ENCODE data around the gene GHR.

Gene GHR

GRCh38 chr5:42514754-42515153, 91.5 kb downstream of the GHR start:
- Histone ChIP-seq H3K36me3 (ENCODE audit: insufficient read depth, low read length) (no peaks in the 10 kb centered on the region), H3K9ac (ENCODE audit: insufficient read length) (no peak overlapping the region), H3K27ac (no peak overlapping the region), H3K4me3 (no peak overlapping the region), H3K9me3 (ENCODE audit: low read depth, low read length) (no peaks in the 10 kb centered on the region)
- no peak for DNase-seq (ENCODE audit: low read depth, low spot score)
- TF ChIP-seq FOXP2 (optimal IDR thresholded peaks at IDR 0.05; ENCODE audit: control extremely low read depth, extremely low read length, insufficient read depth) (no peak), EZH2 (IDR thresholded peaks at IDR 0.05) (no peak), POLR2AphosphoS5 (IDR thresholded peaks at IDR 0.05; ENCODE audit: borderline replicate concordance, low read depth, low read length) (no peak)

DNA sequence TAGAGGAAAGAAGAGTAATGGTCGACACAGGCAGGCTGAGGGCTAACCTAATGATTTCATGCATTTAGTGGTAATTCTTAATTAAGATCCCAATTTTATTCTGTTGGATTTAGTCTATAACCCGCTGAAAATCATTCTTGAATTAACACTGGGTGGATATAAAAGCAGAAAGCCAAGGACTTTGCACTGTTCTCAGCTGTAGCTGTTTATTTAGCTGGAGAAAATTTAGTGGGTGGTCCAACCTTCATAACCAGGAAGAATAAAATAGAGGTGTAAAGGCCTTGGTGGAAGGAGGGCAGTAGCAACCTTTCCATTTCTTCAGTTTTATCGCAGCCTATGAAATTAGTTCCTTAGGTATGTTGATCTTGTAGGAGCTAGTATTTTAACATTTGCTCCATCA, 92.3 kb downstream of the GHR start:
- H3K4me3 ChIP-seq = no peak overlapping the region
- TF ChIP-seq EZH2 (IDR thresholded peaks at IDR 0.05) = no peak
- TF ChIP-seq FOXP2 (optimal IDR thresholded peaks at IDR 0.05; ENCODE audit: control extremely low read depth, extremely low read length, insufficient read depth) = no peak
- no peak for TF ChIP-seq POLR2AphosphoS5 (IDR thresholded peaks at IDR 0.05; ENCODE audit: borderline replicate concordance, low read depth, low read length)
- no peak overlapping the region for H3K27ac ChIP-seq
- no peaks in the 10 kb centered on the region for H3K36me3 ChIP-seq (ENCODE audit: insufficient read depth, low read length)
- no peaks in the 10 kb centered on the region for H3K9me3 ChIP-seq (ENCODE audit: low read depth, low read length)
- no peak overlapping the region for H3K9ac ChIP-seq (ENCODE audit: insufficient read length)
- no peak for DNase-seq (ENCODE audit: low read depth, low spot score)

DNA sequence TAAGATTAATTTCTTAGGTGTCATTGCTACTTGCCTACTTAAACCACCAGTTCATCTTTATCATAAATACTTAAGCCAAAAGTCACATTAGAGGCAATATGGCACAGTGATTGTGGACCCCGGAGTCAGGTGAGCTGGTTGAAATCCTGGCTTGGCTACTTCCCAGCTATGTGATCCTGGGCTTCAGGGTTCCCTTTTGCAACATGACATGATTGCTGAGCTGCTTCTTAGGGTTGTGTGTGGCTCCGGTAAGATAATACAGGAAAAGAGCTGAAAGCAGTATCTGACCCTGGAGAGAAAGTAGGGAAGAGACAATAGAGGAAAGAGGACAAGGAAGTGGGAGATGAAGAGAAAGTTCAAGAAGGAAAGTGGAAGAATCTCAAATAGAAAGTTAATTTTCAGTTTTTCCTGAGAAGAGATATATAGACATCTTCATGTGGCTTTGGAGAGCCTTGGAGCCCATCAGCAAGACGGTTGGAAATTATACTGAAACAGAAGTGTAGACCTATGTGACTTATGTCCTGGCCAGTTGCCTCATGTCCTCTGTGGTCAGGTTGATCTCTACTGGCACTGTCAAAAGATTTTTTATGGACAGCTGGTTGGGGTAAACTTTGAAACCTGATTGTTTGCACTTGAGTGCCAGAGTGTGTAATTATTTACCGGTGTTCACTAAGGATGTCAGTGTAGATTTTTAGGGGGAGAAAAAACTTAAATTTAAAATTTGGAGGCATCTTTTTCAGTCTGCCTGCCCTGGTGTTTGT, 93.2 kb downstream of the GHR start:
- Histone ChIP-seq H3K27ac (no peak overlapping the region), H3K4me3 (no peak overlapping the region), H3K9me3 (ENCODE audit: low read depth, low read length) (no peaks in the 10 kb centered on the region), H3K36me3 (ENCODE audit: insufficient read depth, low read length) (no peaks in the 10 kb centered on the region), H3K9ac (ENCODE audit: insufficient read length) (no peak overlapping the region)
- no peak for DNase-seq (ENCODE audit: low read depth, low spot score)
- TF ChIP-seq FOXP2 (optimal IDR thresholded peaks at IDR 0.05; ENCODE audit: control extremely low read depth, extremely low read length, insufficient read depth) (no peak), EZH2 (IDR thresholded peaks at IDR 0.05) (no peak), POLR2AphosphoS5 (IDR thresholded peaks at IDR 0.05; ENCODE audit: borderline replicate concordance, low read depth, low read length) (no peak)

DNA sequence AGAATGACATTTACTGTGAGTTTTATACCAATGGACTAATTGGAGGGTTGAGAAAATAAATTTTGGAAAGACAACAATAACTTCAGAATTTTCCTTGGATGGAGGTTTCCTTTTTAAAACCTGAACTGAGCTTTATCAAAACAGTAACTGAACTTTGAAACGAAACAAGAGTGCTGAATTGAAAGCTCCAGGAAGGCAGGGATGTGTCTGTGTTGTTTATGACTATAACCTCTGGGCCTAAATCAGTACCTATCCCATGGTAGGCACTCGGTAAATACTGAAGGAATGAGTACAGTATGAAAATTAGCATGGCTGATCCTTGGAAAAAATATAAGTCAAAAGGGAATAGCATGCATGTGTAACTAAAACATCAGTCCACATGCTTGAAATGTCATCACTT, 93.9 kb downstream of the GHR start:
- Histone ChIP-seq H3K4me3 (no peak overlapping the region), H3K27ac (no peak overlapping the region), H3K9ac (ENCODE audit: insufficient read length) (no peak overlapping the region), H3K9me3 (ENCODE audit: low read depth, low read length) (no peaks in the 10 kb centered on the region), H3K36me3 (ENCODE audit: insufficient read depth, low read length) (no peaks in the 10 kb centered on the region)
- no peak for DNase-seq (ENCODE audit: low read depth, low spot score)
- TF ChIP-seq POLR2AphosphoS5 (IDR thresholded peaks at IDR 0.05; ENCODE audit: borderline replicate concordance, low read depth, low read length) (no peak), EZH2 (IDR thresholded peaks at IDR 0.05) (no peak), FOXP2 (optimal IDR thresholded peaks at IDR 0.05; ENCODE audit: control extremely low read depth, extremely low read length, insufficient read depth) (no peak)

- Histone ChIP-seq H3K4me3 (no peak overlapping the region), H3K36me3 (ENCODE audit: insufficient read depth, low read length) (no peaks in the 10 kb centered on the region), H3K9me3 (ENCODE audit: low read depth, low read length) (no peaks in the 10 kb centered on the region), H3K9ac (ENCODE audit: insufficient read length) (no peak overlapping the region), H3K27ac (no peak overlapping the region)
- TF ChIP-seq FOXP2 (optimal IDR thresholded peaks at IDR 0.05; ENCODE audit: control extremely low read depth, extremely low read length, insufficient read depth) = no peak
- no peak for TF ChIP-seq EZH2 (IDR thresholded peaks at IDR 0.05)
- TF ChIP-seq POLR2AphosphoS5 (IDR thresholded peaks at IDR 0.05; ENCODE audit: borderline replicate concordance, low read depth, low read length) = no peak
- no peak for DNase-seq (ENCODE audit: low read depth, low spot score)
Observed at GRCh38 chr5:42518595-42519221, 95.5 kb downstream of the GHR start.

- TF ChIP-seq FOXP2 (optimal IDR thresholded peaks at IDR 0.05; ENCODE audit: control extremely low read depth, extremely low read length, insufficient read depth) (no peak), EZH2 (IDR thresholded peaks at IDR 0.05) (no peak), POLR2AphosphoS5 (IDR thresholded peaks at IDR 0.05; ENCODE audit: borderline replicate concordance, low read depth, low read length) (no peak)
- Histone ChIP-seq H3K36me3 (ENCODE audit: insufficient read depth, low read length) (no peaks in the 10 kb centered on the region), H3K27ac (no peak overlapping the region), H3K9ac (ENCODE audit: insufficient read length) (no peak overlapping the region), H3K4me3 (no peak overlapping the region), H3K9me3 (ENCODE audit: low read depth, low read length) (no peaks in the 10 kb centered on the region)
- DNase-seq (ENCODE audit: low read depth, low spot score) = no peak
Observed at GRCh38 chr5:42520203-42520602, 97.0 kb downstream of the GHR start.

GRCh38 chr5:42520957-42521356, 97.7 kb downstream of the GHR start:
- no peaks in the 10 kb centered on the region for H3K9me3 ChIP-seq (ENCODE audit: low read depth, low read length)
- no peak for TF ChIP-seq FOXP2 (optimal IDR thresholded peaks at IDR 0.05; ENCODE audit: control extremely low read depth, extremely low read length, insufficient read depth)
- TF ChIP-seq EZH2 (IDR thresholded peaks at IDR 0.05) = no peak
- TF ChIP-seq POLR2AphosphoS5 (IDR thresholded peaks at IDR 0.05; ENCODE audit: borderline replicate concordance, low read depth, low read length) = no peak
- H3K27ac ChIP-seq = no peak overlapping the region
- H3K4me3 ChIP-seq = no peak overlapping the region
- no peak overlapping the region for H3K9ac ChIP-seq (ENCODE audit: insufficient read length)
- DNase-seq (ENCODE audit: low read depth, low spot score) = no peak
- H3K36me3 ChIP-seq (ENCODE audit: insufficient read depth, low read length) = no peaks in the 10 kb centered on the region

GRCh38 chr5:42521406-42521805, 98.2 kb downstream of the GHR start:
- H3K4me3 ChIP-seq = no peak overlapping the region
- no peak overlapping the region for H3K9ac ChIP-seq (ENCODE audit: insufficient read length)
- no peak overlapping the region for H3K27ac ChIP-seq
- H3K9me3 ChIP-seq (ENCODE audit: low read depth, low read length) = no peaks in the 10 kb centered on the region
- no peak for TF ChIP-seq FOXP2 (optimal IDR thresholded peaks at IDR 0.05; ENCODE audit: control extremely low read depth, extremely low read length, insufficient read depth)
- no peak for TF ChIP-seq POLR2AphosphoS5 (IDR thresholded peaks at IDR 0.05; ENCODE audit: borderline replicate concordance, low read depth, low read length)
- no peak for TF ChIP-seq EZH2 (IDR thresholded peaks at IDR 0.05)
- no peak for DNase-seq (ENCODE audit: low read depth, low spot score)
- no peaks in the 10 kb centered on the region for H3K36me3 ChIP-seq (ENCODE audit: insufficient read depth, low read length)

Data from SK-N-MC (cell line).